CD4-positive, alpha-beta T cell treated with Interleukin-15 for 4 hours (primary cell): ENCODE data around the gene CEP83.
"Not testable (repeated sequence)": the region's sequence is repeated elsewhere in the genome, so short reads cannot be mapped to it uniquely, and the experiment has no call there.

Experiments used
- DNase-seq: peaks from one replicate; pipeline ENCODE4 v3.0.0-alpha.2; 2020; ENCODE audit warnings: low spot score

Gene CEP83

GRCh38 chr12:94433744-94434143, 25.9 kb downstream of the CEP83 start:
- no peak for DNase-seq

- no peak for DNase-seq
These were observed 29.4 kb downstream of the CEP83 start for GRCh38 chr12:94430304-94430703.

- no peak for DNase-seq
These were observed 30.0 kb downstream of the CEP83 start for GRCh38 chr12:94429633-94430032.

- no peak for DNase-seq
These were observed 30.5 kb downstream of the CEP83 start for GRCh38 chr12:94429191-94429590.

- no peak for DNase-seq
These were observed 31.9 kb downstream of the CEP83 start for GRCh38 chr12:94427501-94428381.

GRCh38 chr12:94426049-94426448, 33.6 kb downstream of the CEP83 start:
- DNase-seq: no peak

- not testable (repeated sequence) for DNase-seq
These were observed 34.8 kb downstream of the CEP83 start for GRCh38 chr12:94424830-94425229.

- no peak for DNase-seq
These were observed 37.6 kb downstream of the CEP83 start for GRCh38 chr12:94421868-94422740.

- DNase-seq: no peak
These were observed 41.1 kb downstream of the CEP83 start for GRCh38 chr12:94418517-94418916.

- no peak for DNase-seq
These were observed 43.1 kb downstream of the CEP83 start for GRCh38 chr12:94416613-94417012.

- DNase-seq: no peak
These were observed 44.6 kb downstream of the CEP83 start for GRCh38 chr12:94415066-94415465.

GRCh38 chr12:94405413-94406116, 54.1 kb downstream of the CEP83 start:
- no peak for DNase-seq

GRCh38 chr12:94404854-94405253, 54.8 kb downstream of the CEP83 start:
- no peak for DNase-seq

GRCh38 chr12:94401326-94401725, 58.3 kb downstream of the CEP83 start:
- no peak for DNase-seq

GRCh38 chr12:94398685-94399084, 61.0 kb downstream of the CEP83 start:
- DNase-seq: not testable (repeated sequence)

- no peak for DNase-seq
These were observed 62.3 kb downstream of the CEP83 start for GRCh38 chr12:94397401-94397800.

GRCh38 chr12:94396014-94396413, 63.7 kb downstream of the CEP83 start:
- DNase-seq: not testable (repeated sequence)

GRCh38 chr12:94390130-94390485, 69.6 kb downstream of the CEP83 start:
- no peak for DNase-seq

- DNase-seq: not testable (repeated sequence)
These were observed 70.1 kb downstream of the CEP83 start for GRCh38 chr12:94389482-94390129.

- DNase-seq: no peak
These were observed 73.2 kb downstream of the CEP83 start for GRCh38 chr12:94386422-94386821.

GRCh38 chr12:94384030-94384429, 75.6 kb downstream of the CEP83 start:
- no peak for DNase-seq

GRCh38 chr12:94380507-94380906, 79.2 kb downstream of the CEP83 start:
- no peak for DNase-seq
